KMS-11 (cell line): ENCODE data around the gene FHIT.
"Not testable (repeated sequence)": the region's sequence is repeated elsewhere in the genome, so short reads cannot be mapped to it uniquely, and the experiment has no call there.

Experiments
- H2AFZ ChIP-seq: fragments of 200-600 bp; sonication (generic); 2 replicates; pipeline ENCODE4 v1.6.1; 2016; ENCODE audit warnings: antibody characterized with exemption, mixed run types, low read depth
- H3K27ac ChIP-seq: fragments of 200-600 bp; sonication (generic); 2 replicates; pipeline ENCODE4 v1.6.1; 2016; ENCODE audit warnings: mild to moderate bottlenecking, mixed run types
- H3K27me3 ChIP-seq: fragments of 200-600 bp; sonication (generic); 2 replicates; pipeline ENCODE4 v1.6.1; 2017; ENCODE audit warnings: mild to moderate bottlenecking, low read depth, mixed run types, moderate library complexity; ENCODE audit not compliant: insufficient read depth
- H3K36me3 ChIP-seq: fragments of 200-600 bp; sonication (generic); 2 replicates; pipeline ENCODE4 v1.6.1; 2017; ENCODE audit warnings: mild to moderate bottlenecking, mixed run types; ENCODE audit not compliant: insufficient read depth
- H3K4me1 ChIP-seq: fragments of 200-600 bp; sonication (generic); 2 replicates; pipeline ENCODE4 v1.6.1; 2016; ENCODE audit warnings: mild to moderate bottlenecking, low read depth, mixed run types; ENCODE audit not compliant: poor library complexity, severe bottlenecking
- H3K4me2 ChIP-seq: fragments of 200-600 bp; sonication (generic); 2 replicates; pipeline ENCODE4 v1.7.0; 2016; ENCODE audit warnings: mild to moderate bottlenecking, mixed run types
- H3K4me3 ChIP-seq: fragments of 200-600 bp; sonication (generic); IDR thresholded peaks from 2 replicates; pipeline ENCODE4 v1.6.1; 2017; ENCODE audit warnings: low read depth, low read length, mixed read lengths; ENCODE audit not compliant: insufficient read depth
- H3K79me2 ChIP-seq: fragments of 200-600 bp; sonication (generic); 2 replicates; pipeline ENCODE4 v1.6.1; 2016; ENCODE audit warnings: low read depth, mixed run types; ENCODE audit not compliant: insufficient read depth
- H3K9ac ChIP-seq: fragments of 200-600 bp; sonication (generic); 2 replicates; pipeline ENCODE4 v1.6.1; 2016; ENCODE audit warnings: mild to moderate bottlenecking, mixed run types
- H4K20me1 ChIP-seq: fragments of 200-600 bp; sonication (generic); 2 replicates; pipeline ENCODE4 v1.6.1; 2016; ENCODE audit warnings: mild to moderate bottlenecking, mixed run types; ENCODE audit not compliant: insufficient read depth
- TF ChIP-seq, protein P1 (sequence below): fragments of 200-600 bp; sonication (generic); conservative IDR thresholded peaks from 2 replicates; pipeline ENCODE4 v1.6.1; 2017; ENCODE audit warnings: low read depth, mild to moderate bottlenecking, antibody characterized with exemption, low read length, moderate library complexity, mixed read lengths

Gene FHIT

DNA sequence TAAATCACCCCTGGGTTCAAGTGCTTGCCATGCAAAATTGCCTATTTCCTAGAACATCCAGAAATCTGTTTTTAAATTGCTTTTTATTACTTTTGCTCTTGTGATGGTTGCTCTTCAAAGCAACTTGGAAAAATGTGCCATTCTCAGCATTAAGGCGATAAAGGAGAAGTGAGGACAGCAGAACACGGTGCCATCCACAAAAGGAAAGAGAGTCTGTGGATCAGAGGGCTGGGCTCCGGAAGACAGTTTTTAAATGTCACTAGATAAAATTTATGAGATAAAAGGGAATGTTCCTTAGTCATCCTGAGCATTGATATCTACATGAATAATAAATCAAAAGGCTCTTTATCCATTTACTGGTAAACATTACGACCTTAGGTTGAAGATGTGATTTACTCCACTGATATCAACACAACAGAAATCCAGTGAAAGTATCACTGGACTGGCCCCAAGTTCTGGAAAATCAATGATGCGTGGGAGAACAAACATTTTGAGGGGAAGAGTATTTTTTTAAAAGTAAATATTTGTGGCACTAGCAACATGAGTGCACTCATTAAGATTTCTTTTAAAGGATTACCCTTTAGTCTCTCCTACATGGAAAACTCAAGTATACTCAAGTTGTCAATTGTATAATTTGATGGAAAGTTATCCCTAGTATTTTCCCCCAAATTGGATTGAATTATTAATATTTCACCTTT, 554.7 kb downstream of the FHIT start:
- Histone ChIP-seq H3K9ac (no peak overlapping the region), H3K36me3 (no peaks in the 10 kb centered on the region), H3K27ac (no peak overlapping the region), H3K79me2 (no peaks in the 10 kb centered on the region), H3K4me2 (no peak overlapping the region), H2AFZ (no peak overlapping the region), H3K4me1 (no peaks in the 10 kb centered on the region), H3K27me3 (no peaks in the 10 kb centered on the region), H3K4me3 (no peak overlapping the region), H4K20me1 (no peaks in the 10 kb centered on the region)
- TF ChIP-seq, protein P1, sequence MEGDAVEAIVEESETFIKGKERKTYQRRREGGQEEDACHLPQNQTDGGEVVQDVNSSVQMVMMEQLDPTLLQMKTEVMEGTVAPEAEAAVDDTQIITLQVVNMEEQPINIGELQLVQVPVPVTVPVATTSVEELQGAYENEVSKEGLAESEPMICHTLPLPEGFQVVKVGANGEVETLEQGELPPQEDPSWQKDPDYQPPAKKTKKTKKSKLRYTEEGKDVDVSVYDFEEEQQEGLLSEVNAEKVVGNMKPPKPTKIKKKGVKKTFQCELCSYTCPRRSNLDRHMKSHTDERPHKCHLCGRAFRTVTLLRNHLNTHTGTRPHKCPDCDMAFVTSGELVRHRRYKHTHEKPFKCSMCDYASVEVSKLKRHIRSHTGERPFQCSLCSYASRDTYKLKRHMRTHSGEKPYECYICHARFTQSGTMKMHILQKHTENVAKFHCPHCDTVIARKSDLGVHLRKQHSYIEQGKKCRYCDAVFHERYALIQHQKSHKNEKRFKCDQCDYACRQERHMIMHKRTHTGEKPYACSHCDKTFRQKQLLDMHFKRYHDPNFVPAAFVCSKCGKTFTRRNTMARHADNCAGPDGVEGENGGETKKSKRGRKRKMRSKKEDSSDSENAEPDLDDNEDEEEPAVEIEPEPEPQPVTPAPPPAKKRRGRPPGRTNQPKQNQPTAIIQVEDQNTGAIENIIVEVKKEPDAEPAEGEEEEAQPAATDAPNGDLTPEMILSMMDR = no peak

GRCh38 chr3:60675424-60675823, 575.8 kb downstream of the FHIT start:
- TF ChIP-seq, protein P1 = no peak
- Histone ChIP-seq H3K27me3 (no peaks in the 10 kb centered on the region), H3K4me1 (no peaks in the 10 kb centered on the region), H3K9ac (no peak overlapping the region), H3K4me3 (no peak overlapping the region), H3K79me2 (no peaks in the 10 kb centered on the region), H3K27ac (no peak overlapping the region), H3K36me3 (no peaks in the 10 kb centered on the region), H4K20me1 (no peaks in the 10 kb centered on the region), H2AFZ (no peak overlapping the region), H3K4me2 (no peak overlapping the region)

- no peak overlapping the region for H2AFZ ChIP-seq
- H4K20me1 ChIP-seq = no peaks in the 10 kb centered on the region
- no peaks in the 10 kb centered on the region for H3K36me3 ChIP-seq
- no peaks in the 10 kb centered on the region for H3K79me2 ChIP-seq
- H3K27ac ChIP-seq = no peak overlapping the region
- no peak overlapping the region for H3K9ac ChIP-seq
- TF ChIP-seq, protein P1 = no peak
- no peak overlapping the region for H3K4me2 ChIP-seq
- no peaks in the 10 kb centered on the region for H3K4me1 ChIP-seq
- no peaks in the 10 kb centered on the region for H3K27me3 ChIP-seq
- H3K4me3 ChIP-seq = no peak overlapping the region
These were observed 576.4 kb downstream of the FHIT start for GRCh38 chr3:60674870-60675269.

GRCh38 chr3:60673123-60673522, 578.1 kb downstream of the FHIT start:
- Histone ChIP-seq H2AFZ (no peak overlapping the region), H3K4me1 (no peaks in the 10 kb centered on the region), H3K36me3 (no peaks in the 10 kb centered on the region), H3K9ac (no peak overlapping the region), H4K20me1 (no peaks in the 10 kb centered on the region), H3K4me3 (no peak overlapping the region), H3K79me2 (no peaks in the 10 kb centered on the region), H3K4me2 (no peak overlapping the region), H3K27ac (no peak overlapping the region), H3K27me3 (no peaks in the 10 kb centered on the region)
- TF ChIP-seq, protein P1 = no peak

DNA sequence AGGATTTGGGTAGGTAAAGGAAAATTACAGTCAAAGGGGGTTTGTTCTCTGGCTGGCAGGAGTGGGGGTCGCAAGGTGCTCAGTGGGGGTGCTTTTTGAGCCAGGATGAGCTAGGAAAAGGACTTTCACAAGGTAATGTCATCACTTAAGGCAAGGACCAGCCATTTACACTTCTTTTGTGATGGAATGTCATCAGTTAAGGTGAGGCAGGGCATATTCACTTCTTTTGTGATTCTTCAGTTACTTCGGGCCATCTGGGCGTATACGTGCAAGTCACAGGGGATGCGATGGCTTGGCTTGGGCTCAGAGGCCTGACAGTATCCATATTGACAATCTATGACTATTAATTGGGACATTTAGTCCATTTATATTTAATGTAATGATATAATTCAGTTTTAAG, 578.9 kb downstream of the FHIT start:
- H3K4me3 ChIP-seq, H3K27me3 ChIP-seq, H3K36me3 ChIP-seq, H3K4me1 ChIP-seq, H3K9ac ChIP-seq, H2AFZ ChIP-seq, H3K79me2 ChIP-seq, H3K27ac ChIP-seq, H4K20me1 ChIP-seq, H3K4me2 ChIP-seq: not testable (repeated sequence)
